Stimulated activated CD4-positive, alpha-beta T cell treated with anti-CD3 and anti-CD28 coated beads, Interleukin-1b, Interleukin-23, amount 100 ng/mL, for 1 hour (primary cell): Measurements from ENCODE around the gene SERPINA6.
"Not testable (repeated sequence)": the region's sequence is repeated elsewhere in the genome, so short reads cannot be mapped to it uniquely, and the experiment has no call there.

Experiments
- DNase-seq, 2 donors: peaks; one replicate each; pipeline ENCODE4 v3.0.0-alpha.2; 2020; ENCODE audit warnings: low read depth in 2 of 2

Gene SERPINA6

GRCh38 chr14:94354638-94355185, 31.6 kb upstream of the SERPINA6 start:
- DNase-seq = no peak

- DNase-seq = not testable (repeated sequence)
Observed at GRCh38 chr14:94354190-94354589, 31.1 kb upstream of the SERPINA6 start.

GRCh38 chr14:94349276-94349675, 26.1 kb upstream of the SERPINA6 start:
- no peak for DNase-seq

GRCh38 chr14:94348836-94349235, 25.7 kb upstream of the SERPINA6 start:
- DNase-seq = no peak

- no peak for DNase-seq
Observed at GRCh38 chr14:94346841-94347240, 23.7 kb upstream of the SERPINA6 start.

GRCh38 chr14:94346065-94346786, 23.1 kb upstream of the SERPINA6 start:
- peak in 1 of 2 donors; percentile 39 for DNase-seq

GRCh38 chr14:94345344-94346064, 22.4 kb upstream of the SERPINA6 start:
- no peak for DNase-seq

- DNase-seq = no peak
Observed at GRCh38 chr14:94344389-94344788, 21.3 kb upstream of the SERPINA6 start.

GRCh38 chr14:94343238-94344005, 20.3 kb upstream of the SERPINA6 start:
- DNase-seq = no peak

GRCh38 chr14:94342334-94342934, 19.3 kb upstream of the SERPINA6 start:
- no peak for DNase-seq

GRCh38 chr14:94341656-94342333, 18.7 kb upstream of the SERPINA6 start:
- DNase-seq = no peak

- no peak for DNase-seq
Observed at GRCh38 chr14:94340533-94340932, 17.4 kb upstream of the SERPINA6 start.

- no peak for DNase-seq
Observed at GRCh38 chr14:94338023-94338422, 14.9 kb upstream of the SERPINA6 start.

GRCh38 chr14:94337274-94337673, 14.1 kb upstream of the SERPINA6 start:
- no peak for DNase-seq

GRCh38 chr14:94334872-94335271, 11.7 kb upstream of the SERPINA6 start:
- DNase-seq = no peak

- DNase-seq = no peak
Observed at GRCh38 chr14:94332587-94332986, 9.5 kb upstream of the SERPINA6 start.

GRCh38 chr14:94332063-94332583, 9.0 kb upstream of the SERPINA6 start:
- DNase-seq = no peak

- DNase-seq = no peak
Observed at GRCh38 chr14:94331462-94331861, 8.3 kb upstream of the SERPINA6 start.

- DNase-seq = no peak
Observed at GRCh38 chr14:94330857-94331256, 7.7 kb upstream of the SERPINA6 start.

- no peak for DNase-seq
Observed at GRCh38 chr14:94330432-94330831, 7.3 kb upstream of the SERPINA6 start.

- no peak for DNase-seq
Observed at GRCh38 chr14:94329857-94330256, 6.7 kb upstream of the SERPINA6 start.
